Esophagus squamous epithelium (tissue), 5 donors: Measurements from ENCODE around the gene DIP2A. TPM values are rescaled to one million over a fixed set of nuclear protein-coding genes. Genes with fewer than 3 reads are reported as not detected.

Experiments
- DNase-seq: peaks from one replicate; lab custom pipeline; 2025; lab: John Stamatoyannopoulos, UW
- H3K27ac ChIP-seq, 4 donors: fragments of 200-600 bp; sonication (generic); one replicate each; pipeline ENCODE4 v1.5.1; 2016 to 2019; ENCODE audit warnings: mild to moderate bottlenecking in 1 of 4
- H3K27me3 ChIP-seq, 4 donors: fragments of 200-600 bp; sonication (generic); 1 replicate in 3 of 4; 2 replicates in 1 of 4; pipeline versions ENCODE4 v1.5.1 to v1.6.0; 2017 to 2021; ENCODE audit warnings: antibody characterized with exemption in 1 of 4
- H3K36me3 ChIP-seq, 3 donors: fragments of 200-600 bp; sonication (generic); one replicate each; pipeline ENCODE4 v1.5.1; 2016 to 2019
- H3K4me1 ChIP-seq, 3 donors: fragments of 200-600 bp; sonication (generic); one replicate each; pipeline ENCODE4 v1.5.1; 2017 to 2019
- H3K4me3 ChIP-seq, 4 donors: fragments of 200-600 bp; sonication (generic); 1 replicate in 3 of 4; 2 replicates in 1 of 4; pipeline ENCODE4 v1.5.1; 2016 to 2019; ENCODE audit warnings: mild to moderate bottlenecking in 2 of 4, moderate library complexity in 1 of 4
- H3K9me3 ChIP-seq, 3 donors: fragments of 200-600 bp; sonication (generic); one replicate each; pipeline ENCODE4 v1.5.1; 2016 to 2019
- POLR2A ChIP-seq, 4 donors: fragments of 450-650 bp; IDR thresholded peaks; one replicate each; pipeline ENCODE4 v1.6.1; 2017; ENCODE audit warnings: antibody characterized with exemption in 4 of 4, mild to moderate bottlenecking in 4 of 4, moderate library complexity in 3 of 4
- WGBS, 2 donors: methylation state at CpG; one replicate each; pipeline ENCODE4 v1.1.5; 2018; 5-methylcytosine and 5-hydroxymethylcytosine counted together
- intact Hi-C: fragments of 100-400 bp; cut with DNase I; formaldehyde crosslinking; loops from one replicate; pipeline ENCODE4 v1.15.0; 2022
- total RNA-seq, 4 donors: library from RNA; depleted of rRNA; stranded (reverse); fragments of >200 nt; gene quantifications; one replicate each; pipeline ENCODE4 v1.1.0, GENCODE V29; 2016
- TF ChIP-seq, protein P1 (sequence below), 6 experiments: fragments of 450-650 bp in 4 of 6; fragments of 200-600 bp in 2 of 6; sonication (generic) in 2 of 6; IDR thresholded peaks; one replicate each; pipeline ENCODE4 v1.5.1; 2016 to 2019; ENCODE audit warnings: antibody characterized with exemption in 6 of 6, mild to moderate bottlenecking in 4 of 6, moderate library complexity in 4 of 6
- donor health status: DM: yes; HTN: yes; CAD: no.

The DIP2A gene
- total RNA-seq, 4 donors from 2014 or later: 16.7 to 40.3 (median 33.0) TPM

DNA sequence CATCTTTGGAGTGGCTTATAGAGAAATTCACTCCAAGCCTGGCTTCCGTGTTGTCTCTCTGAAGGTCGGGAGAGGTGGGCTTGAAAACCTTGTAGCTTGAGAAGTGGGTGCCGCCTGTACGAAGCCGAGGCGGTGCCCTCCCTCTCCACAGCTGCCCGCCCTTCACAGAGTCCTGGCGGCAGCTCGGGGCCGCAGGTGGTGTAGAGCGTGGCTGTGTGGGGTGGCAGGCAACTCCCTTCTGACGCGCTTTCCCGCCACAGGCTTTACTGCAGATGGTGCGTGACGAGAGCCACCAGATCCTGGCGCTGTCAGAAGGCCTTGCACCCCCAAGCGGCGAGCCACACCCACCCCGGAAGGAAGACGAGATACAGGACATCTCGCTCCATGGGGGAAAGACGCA is 33.1 kb upstream of the DIP2A start:
- WGBS, 2 donors: 90 to 91% methylated on average over 9 of the region's 23 CpGs
- no peak for TF ChIP-seq POLR2A (IDR thresholded peaks at IDR 0.05)
- TF ChIP-seq, protein P1, sequence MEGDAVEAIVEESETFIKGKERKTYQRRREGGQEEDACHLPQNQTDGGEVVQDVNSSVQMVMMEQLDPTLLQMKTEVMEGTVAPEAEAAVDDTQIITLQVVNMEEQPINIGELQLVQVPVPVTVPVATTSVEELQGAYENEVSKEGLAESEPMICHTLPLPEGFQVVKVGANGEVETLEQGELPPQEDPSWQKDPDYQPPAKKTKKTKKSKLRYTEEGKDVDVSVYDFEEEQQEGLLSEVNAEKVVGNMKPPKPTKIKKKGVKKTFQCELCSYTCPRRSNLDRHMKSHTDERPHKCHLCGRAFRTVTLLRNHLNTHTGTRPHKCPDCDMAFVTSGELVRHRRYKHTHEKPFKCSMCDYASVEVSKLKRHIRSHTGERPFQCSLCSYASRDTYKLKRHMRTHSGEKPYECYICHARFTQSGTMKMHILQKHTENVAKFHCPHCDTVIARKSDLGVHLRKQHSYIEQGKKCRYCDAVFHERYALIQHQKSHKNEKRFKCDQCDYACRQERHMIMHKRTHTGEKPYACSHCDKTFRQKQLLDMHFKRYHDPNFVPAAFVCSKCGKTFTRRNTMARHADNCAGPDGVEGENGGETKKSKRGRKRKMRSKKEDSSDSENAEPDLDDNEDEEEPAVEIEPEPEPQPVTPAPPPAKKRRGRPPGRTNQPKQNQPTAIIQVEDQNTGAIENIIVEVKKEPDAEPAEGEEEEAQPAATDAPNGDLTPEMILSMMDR (IDR thresholded peaks at IDR 0.05): no peak
- DNase-seq: no peak
- Histone ChIP-seq H3K27ac (peak overlapping the region in 1 of 4 donors; percentile 48), H3K9me3 (no peaks in the 10 kb centered on the region), H3K36me3 (peaks cover 11 to 94% (median 40%) of the 10 kb centered on the region in 3 donors), H3K4me3 (no peak overlapping the region), H3K27me3 (no peaks in the 10 kb centered on the region), H3K4me1 (no peaks in the 10 kb centered on the region)
- intact Hi-C loops: no loop called here

DNA sequence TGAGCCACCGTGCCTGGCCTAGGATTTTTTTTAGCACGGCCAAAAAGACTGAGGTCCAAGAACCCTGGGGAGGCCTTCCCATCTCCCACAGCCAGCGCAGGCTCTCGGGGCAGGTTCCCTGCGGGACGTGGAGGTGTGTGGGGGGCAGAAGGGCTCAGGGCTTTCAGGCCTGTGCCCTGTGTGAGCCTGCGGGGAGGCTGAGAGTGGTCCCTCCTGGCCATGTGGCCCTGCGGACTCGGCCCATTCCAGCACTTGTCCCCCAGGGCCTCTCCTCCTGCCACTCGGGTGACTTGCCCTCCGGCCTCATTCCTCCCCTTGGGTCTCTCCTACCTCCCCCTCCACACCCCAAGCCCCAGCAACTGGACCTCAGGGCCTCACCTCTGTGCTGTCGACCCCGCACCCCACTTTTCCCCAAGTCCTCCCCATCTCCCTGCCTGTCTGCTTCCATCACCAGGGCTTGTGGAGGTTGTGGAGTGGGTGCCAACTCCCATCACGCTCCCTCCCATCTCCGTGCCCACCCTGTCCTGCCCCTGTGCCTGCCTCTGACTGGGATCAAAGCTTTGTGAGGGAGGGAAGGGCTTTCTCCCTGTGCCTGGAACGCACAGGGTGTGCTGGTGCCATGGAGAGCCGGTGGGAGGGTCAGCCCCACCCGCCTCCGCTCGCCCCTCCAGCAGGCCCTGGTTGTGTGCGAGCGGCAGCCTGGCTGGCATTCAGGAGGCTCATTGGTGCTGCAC is 32.2 kb upstream of the DIP2A start:
- no peak for DNase-seq
- no peak for TF ChIP-seq POLR2A (IDR thresholded peaks at IDR 0.05)
- TF ChIP-seq, protein P1 (IDR thresholded peaks at IDR 0.05): no peak
- Histone ChIP-seq H3K4me3 (no peak overlapping the region), H3K27me3 (no peaks in the 10 kb centered on the region), H3K9me3 (no peaks in the 10 kb centered on the region), H3K36me3 (peaks cover 18 to 94% (median 45%) of the 10 kb centered on the region in 3 donors), H3K27ac (no peak overlapping the region), H3K4me1 (no peaks in the 10 kb centered on the region)
- intact Hi-C loops: no loop called here
- 92% methylated on average over 11 of the region's 22 CpGs; no CpG with 5 or more reads in 1 of the 2 donors for WGBS, 2 donors

DNA sequence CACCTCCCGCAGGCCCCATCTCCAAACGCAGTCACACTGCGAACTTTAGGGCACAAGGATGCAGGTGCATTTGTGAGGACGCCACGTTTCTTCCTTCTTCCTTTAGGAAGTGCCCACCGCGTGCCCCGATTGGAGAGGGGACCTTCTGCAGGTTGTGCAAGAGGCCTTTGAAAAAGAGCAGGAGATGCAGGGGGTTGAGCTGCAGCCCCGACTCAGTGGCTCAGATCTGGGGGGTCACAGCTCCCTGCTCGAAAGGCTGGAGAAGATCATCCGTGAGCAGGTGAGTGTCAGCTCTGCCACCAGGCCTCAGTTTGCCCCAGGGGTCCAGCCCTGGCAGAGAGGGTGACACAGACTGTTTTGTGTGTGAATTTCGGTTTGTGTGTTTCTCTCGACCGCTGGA is 31.2 kb upstream of the DIP2A start:
- intact Hi-C loops: no loop called here
- 85% methylated on average over 4 of the region's 14 CpGs; no CpG with 5 or more reads in 1 of the 2 donors for WGBS, 2 donors
- Histone ChIP-seq H3K27me3 (no peaks in the 10 kb centered on the region), H3K4me3 (no peak overlapping the region), H3K4me1 (no peaks in the 10 kb centered on the region), H3K36me3 (peaks cover 26 to 94% (median 48%) of the 10 kb centered on the region in 3 donors), H3K27ac (no peak overlapping the region), H3K9me3 (no peaks in the 10 kb centered on the region)
- TF ChIP-seq POLR2A (IDR thresholded peaks at IDR 0.05): no peak
- TF ChIP-seq, protein P1 (IDR thresholded peaks at IDR 0.05): no peak
- DNase-seq: no peak

DNA sequence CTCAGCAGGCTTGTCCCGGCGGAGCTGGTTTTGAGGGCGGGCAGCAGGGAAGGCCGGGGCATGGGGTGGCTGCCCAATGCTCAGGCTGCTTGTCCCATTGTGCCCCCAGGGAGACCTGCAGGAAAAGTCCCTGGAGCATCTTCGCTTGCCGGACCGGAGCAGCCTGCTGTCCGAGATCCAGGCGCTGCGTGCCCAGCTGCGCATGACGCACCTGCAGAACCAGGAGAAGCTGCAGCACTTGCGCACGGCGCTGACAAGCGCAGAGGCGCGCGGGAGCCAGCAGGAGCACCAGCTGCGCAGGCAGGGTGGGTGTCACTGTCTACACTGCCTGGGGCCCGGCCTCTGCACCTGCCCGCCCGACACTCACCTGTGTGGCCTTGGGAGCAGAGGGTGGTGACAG is 30.4 kb upstream of the DIP2A start:
- no peak for TF ChIP-seq POLR2A (IDR thresholded peaks at IDR 0.05)
- TF ChIP-seq, protein P1 (IDR thresholded peaks at IDR 0.05): no peak
- Histone ChIP-seq H3K4me3 (no peak overlapping the region), H3K27ac (no peak overlapping the region), H3K4me1 (no peaks in the 10 kb centered on the region), H3K27me3 (no peaks in the 10 kb centered on the region), H3K9me3 (no peaks in the 10 kb centered on the region), H3K36me3 (peaks cover 26 to 95% (median 49%) of the 10 kb centered on the region in 3 donors)
- WGBS, 2 donors: 91 to 100% methylated on average over 4 to 12 of the region's 23 CpGs
- intact Hi-C loops: no loop called here
- DNase-seq: no peak

DNA sequence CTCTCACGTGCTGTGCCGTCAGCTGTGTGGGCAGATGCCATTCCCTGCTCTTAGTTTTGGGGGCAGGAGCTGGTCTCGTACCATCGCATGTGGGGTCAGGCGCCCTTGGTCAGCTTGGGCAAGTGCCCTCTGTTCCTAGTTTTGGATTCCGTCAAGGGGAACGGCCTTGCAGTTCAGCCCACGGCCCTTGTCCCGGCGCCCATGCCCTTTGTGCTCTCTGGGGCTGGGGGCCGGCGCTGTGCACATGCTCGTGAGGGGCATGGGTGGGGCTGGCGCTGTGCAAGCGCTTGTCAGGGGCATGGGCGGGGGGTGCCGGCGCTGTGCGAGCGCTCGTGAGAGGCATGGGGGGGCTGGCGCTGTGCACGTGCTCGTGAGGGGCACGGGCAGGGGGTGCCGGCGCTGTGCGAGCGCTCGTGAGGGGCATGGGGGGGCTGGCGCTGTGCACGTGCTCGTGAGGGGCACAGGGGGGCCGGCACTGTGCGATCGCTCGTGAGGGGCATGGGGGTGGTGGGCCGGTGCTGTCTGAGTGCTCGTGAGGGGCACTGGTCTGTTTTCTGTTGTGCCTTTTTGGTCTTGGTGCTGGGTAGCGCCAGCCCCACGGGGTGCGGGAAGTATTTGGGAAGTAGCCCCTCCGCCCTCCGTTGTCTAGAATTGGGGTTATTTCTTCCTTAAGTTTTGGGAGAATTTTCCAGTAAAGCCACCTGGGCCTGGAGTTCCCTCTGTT is 29.5 kb upstream of the DIP2A start:
- no peak overlapping the region for H3K4me3 ChIP-seq
- intact Hi-C loops: no loop called here
- no peak for DNase-seq
- H3K36me3 ChIP-seq: peaks cover 26 to 99% (median 48%) of the 10 kb centered on the region in 3 donors
- H3K9me3 ChIP-seq: no peaks in the 10 kb centered on the region
- no peak overlapping the region for H3K27ac ChIP-seq
- no peak for TF ChIP-seq POLR2A (IDR thresholded peaks at IDR 0.05)
- TF ChIP-seq, protein P1 (IDR thresholded peaks at IDR 0.05): no peak
- H3K27me3 ChIP-seq: no peaks in the 10 kb centered on the region
- WGBS, 2 donors: 97% methylated on average over 21 of the region's 44 CpGs; no CpG with 5 or more reads in 1 of the 2 donors
- H3K4me1 ChIP-seq: no peaks in the 10 kb centered on the region
